Measurements from ENCODE around the gene INHBB.

Gene INHBB

GRCh38 chr2:120321721-120322284 is 24.1 kb upstream of the INHBB start:
- H3K4me3 Mint-ChIP-seq = no peak overlapping the region
- DNase-seq (no peak), ATAC-seq (no peak)
- no peaks in the 10 kb centered on the region for H3K27me3 Mint-ChIP-seq
- H3K4me1 Mint-ChIP-seq = peaks cover 8% of the 10 kb centered on the region
- H3K27ac Mint-ChIP-seq = peak overlapping the region in 1 of 2 donors; percentile 75
- no peaks in the 10 kb centered on the region for H3K9me3 Mint-ChIP-seq

DNA sequence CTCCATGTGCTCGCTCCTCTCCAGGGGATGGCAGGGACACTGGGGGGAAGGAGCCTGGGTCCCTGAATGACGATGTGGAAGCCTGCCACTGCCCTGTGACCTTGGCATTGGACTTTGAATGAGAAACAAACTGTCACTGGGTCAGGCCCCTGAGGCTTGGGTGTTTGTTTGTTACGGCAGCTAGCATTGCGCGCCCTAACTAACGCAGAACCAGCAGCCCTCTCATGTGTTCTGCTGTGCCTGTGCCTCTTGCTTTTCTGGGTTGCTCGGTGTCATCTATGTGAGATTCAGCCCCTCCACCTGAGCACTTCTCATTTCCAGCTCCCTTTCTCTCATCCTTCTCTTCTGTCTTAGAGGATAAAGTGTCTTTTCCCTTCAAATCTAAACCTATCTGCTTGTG is 23.6 kb upstream of the INHBB start:
- Mint-ChIP-seq H3K27me3 (no peaks in the 10 kb centered on the region), H3K9me3 (no peaks in the 10 kb centered on the region), H3K27ac (peak overlapping the region in 1 of 2 donors; percentile 60), H3K4me1 (peaks cover 8% of the 10 kb centered on the region), H3K4me3 (no peak overlapping the region)
- DNase-seq = no peak
- ATAC-seq = no peak

- Mint-ChIP-seq H3K9me3 (no peaks in the 10 kb centered on the region), H3K27ac (no peak overlapping the region), H3K27me3 (no peaks in the 10 kb centered on the region), H3K4me3 (no peak overlapping the region), H3K4me1 (peaks cover 8% of the 10 kb centered on the region)
- no peak for ATAC-seq
- DNase-seq = no peak
Measured at GRCh38 chr2:120323214-120323613, 22.7 kb upstream of the INHBB start.

- Mint-ChIP-seq H3K4me1 (peaks cover 8% of the 10 kb centered on the region), H3K9me3 (no peaks in the 10 kb centered on the region), H3K27me3 (no peaks in the 10 kb centered on the region), H3K4me3 (no peak overlapping the region), H3K27ac (no peak overlapping the region)
- DNase-seq (no peak), ATAC-seq (no peak)
Measured at GRCh38 chr2:120323807-120324399, 22.0 kb upstream of the INHBB start.

DNA sequence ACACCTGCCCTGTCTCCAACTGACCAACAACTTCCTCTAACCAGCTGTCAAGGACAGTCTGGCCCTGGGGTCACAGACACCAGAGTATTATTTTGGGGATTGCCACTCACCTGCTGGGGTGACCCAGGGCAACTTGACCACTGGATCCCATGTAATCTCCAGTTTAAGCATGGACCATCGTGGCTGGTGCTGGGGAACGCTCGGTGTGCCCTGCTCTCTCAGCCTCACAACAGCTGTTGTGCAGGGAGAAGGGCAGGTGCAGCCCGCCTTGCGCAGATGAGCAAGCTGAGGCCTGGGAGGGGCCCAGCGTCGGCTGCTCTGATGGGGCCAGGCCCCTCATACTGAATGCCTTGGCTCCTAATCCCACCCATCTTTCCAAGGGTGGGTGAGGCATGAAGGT is 21.0 kb upstream of the INHBB start:
- Mint-ChIP-seq H3K4me1 (peaks cover 8% of the 10 kb centered on the region), H3K9me3 (no peaks in the 10 kb centered on the region), H3K27ac (no peak overlapping the region), H3K4me3 (no peak overlapping the region), H3K27me3 (peaks cover 3% of the 10 kb centered on the region)
- ATAC-seq (no peak), DNase-seq (no peak)

DNA sequence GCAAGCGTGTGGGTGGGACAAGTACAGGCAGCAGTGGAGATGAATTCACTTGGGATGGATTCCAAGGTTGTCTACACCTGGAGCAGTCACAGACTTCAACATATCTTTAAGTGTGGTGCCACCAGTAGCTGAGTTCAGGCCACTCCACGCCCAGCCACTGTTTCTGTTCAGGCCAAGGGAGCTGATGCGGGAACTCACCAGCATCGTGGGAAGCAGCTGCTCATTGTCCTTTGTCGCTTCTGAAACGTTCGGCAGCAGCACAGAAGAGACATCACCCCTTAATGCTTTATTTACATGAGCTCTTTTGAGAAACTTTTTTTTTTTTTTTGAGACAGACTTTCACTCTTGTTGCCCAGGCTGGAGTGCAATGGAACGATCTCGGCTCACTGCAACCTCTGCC is 19.9 kb upstream of the INHBB start:
- DNase-seq = no peak
- Mint-ChIP-seq H3K27ac (no peak overlapping the region), H3K9me3 (no peaks in the 10 kb centered on the region), H3K4me3 (no peak overlapping the region), H3K27me3 (peaks cover 12% of the 10 kb centered on the region), H3K4me1 (peaks cover 8% of the 10 kb centered on the region)
- ATAC-seq = no peak

GRCh38 chr2:120330946-120331822 is 14.8 kb upstream of the INHBB start:
- Mint-ChIP-seq H3K4me1 (no peaks in the 10 kb centered on the region), H3K4me3 (no peak overlapping the region), H3K27me3 (peaks cover 36% of the 10 kb centered on the region), H3K27ac (no peak overlapping the region), H3K9me3 (peaks cover 0 to 6% of the 10 kb centered on the region in 2 donors)
- no peak for ATAC-seq
- DNase-seq = no peak

GRCh38 chr2:120331903-120332302 is 14.0 kb upstream of the INHBB start:
- Mint-ChIP-seq H3K27ac (no peak overlapping the region), H3K27me3 (peaks cover 44% of the 10 kb centered on the region), H3K9me3 (peaks cover 0 to 6% of the 10 kb centered on the region in 2 donors), H3K4me1 (no peaks in the 10 kb centered on the region), H3K4me3 (no peak overlapping the region)
- DNase-seq (no peak), ATAC-seq (no peak)

- Mint-ChIP-seq H3K9me3 (peaks cover 0 to 6% of the 10 kb centered on the region in 2 donors), H3K4me3 (no peak overlapping the region), H3K4me1 (no peaks in the 10 kb centered on the region), H3K27ac (no peak overlapping the region), H3K27me3 (peaks cover 48% of the 10 kb centered on the region)
- DNase-seq = no peak
- no peak for ATAC-seq
Measured at GRCh38 chr2:120332384-120332783, 13.6 kb upstream of the INHBB start.

DNA sequence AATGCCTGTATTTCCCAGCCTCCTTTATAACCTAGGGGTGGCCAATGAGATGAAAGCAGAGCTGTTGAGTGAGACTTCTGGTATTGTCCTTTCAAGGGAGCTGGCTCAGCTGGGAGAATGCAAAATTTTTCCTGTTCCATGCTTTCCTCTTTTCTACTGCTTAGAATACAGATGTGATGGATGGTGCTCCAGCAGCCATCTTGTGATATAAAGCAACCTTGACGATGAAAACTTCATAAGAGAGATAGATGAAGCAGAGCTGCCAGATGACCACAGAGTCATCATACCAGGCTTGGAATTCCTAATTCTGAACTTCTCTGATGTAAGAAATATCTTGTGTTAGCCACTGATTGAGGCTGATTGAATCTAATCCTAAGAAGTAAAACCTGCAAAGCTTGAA is 11.9 kb upstream of the INHBB start:
- Mint-ChIP-seq H3K4me1 (no peaks in the 10 kb centered on the region), H3K4me3 (no peak overlapping the region), H3K9me3 (peaks cover 0 to 6% of the 10 kb centered on the region in 2 donors), H3K27me3 (peaks cover 62% of the 10 kb centered on the region), H3K27ac (no peak overlapping the region)
- ATAC-seq = no peak
- no peak for DNase-seq

- no peak for DNase-seq
- H3K27ac Mint-ChIP-seq = peak overlapping the region in 1 of 2 donors; percentile 12
- no peak for ATAC-seq
- peaks cover 70% of the 10 kb centered on the region for H3K27me3 Mint-ChIP-seq
- no peak overlapping the region for H3K4me3 Mint-ChIP-seq
- peaks cover 0 to 6% of the 10 kb centered on the region in 2 donors for H3K9me3 Mint-ChIP-seq
- no peaks in the 10 kb centered on the region for H3K4me1 Mint-ChIP-seq
Measured at GRCh38 chr2:120336749-120337148, 9.2 kb upstream of the INHBB start.

- ATAC-seq (no peak), DNase-seq (no peak)
- Mint-ChIP-seq H3K27ac (no peak overlapping the region), H3K9me3 (peaks cover 0 to 6% of the 10 kb centered on the region in 2 donors), H3K4me3 (no peak overlapping the region), H3K4me1 (peaks cover 5% of the 10 kb centered on the region), H3K27me3 (peaks cover 74% of the 10 kb centered on the region)
Measured at GRCh38 chr2:120338015-120338414, 7.9 kb upstream of the INHBB start.

- DNase-seq (no peak), ATAC-seq (no peak)
- H3K27ac Mint-ChIP-seq = no peak overlapping the region
- H3K27me3 Mint-ChIP-seq = peaks cover 66% of the 10 kb centered on the region
- no peaks in the 10 kb centered on the region for H3K9me3 Mint-ChIP-seq
- H3K4me3 Mint-ChIP-seq = no peak overlapping the region
- H3K4me1 Mint-ChIP-seq = peaks cover 18% of the 10 kb centered on the region
Measured at GRCh38 chr2:120341977-120342376, 4.0 kb upstream of the INHBB start.

DNA sequence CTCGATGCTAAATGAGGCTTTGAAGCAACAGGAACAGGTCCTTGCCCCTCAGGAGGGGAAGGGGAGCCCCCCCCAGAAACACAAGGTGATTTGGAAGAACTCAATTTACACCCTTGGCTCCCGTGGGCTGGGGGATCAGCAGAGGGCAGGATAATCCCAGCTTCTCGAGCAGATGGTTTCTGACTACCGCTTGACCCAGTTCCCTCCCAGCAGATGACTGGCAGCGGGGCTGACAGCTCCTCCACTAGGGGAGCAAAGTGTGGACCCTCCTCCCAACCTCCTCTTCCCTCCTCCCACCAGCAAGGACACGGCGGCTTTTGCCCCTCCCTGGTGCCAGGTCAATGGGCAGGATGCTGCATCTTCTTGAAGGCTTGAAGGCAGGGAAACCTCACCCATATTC is 3.5 kb upstream of the INHBB start:
- no peak overlapping the region for H3K4me3 Mint-ChIP-seq
- no peak for DNase-seq
- H3K27me3 Mint-ChIP-seq = peaks cover 66% of the 10 kb centered on the region
- peaks cover 23% of the 10 kb centered on the region for H3K4me1 Mint-ChIP-seq
- no peaks in the 10 kb centered on the region for H3K9me3 Mint-ChIP-seq
- no peak overlapping the region for H3K27ac Mint-ChIP-seq
- ATAC-seq = no peak

- peaks cover 29% of the 10 kb centered on the region for H3K4me1 Mint-ChIP-seq
- peaks cover 66% of the 10 kb centered on the region for H3K27me3 Mint-ChIP-seq
- no peak overlapping the region for H3K27ac Mint-ChIP-seq
- DNase-seq (no peak), ATAC-seq (no peak)
- no peaks in the 10 kb centered on the region for H3K9me3 Mint-ChIP-seq
- peak overlapping the region; percentile 30 to 47 for H3K4me3 Mint-ChIP-seq
Measured at GRCh38 chr2:120343100-120343432, 2.9 kb upstream of the INHBB start.

DNA sequence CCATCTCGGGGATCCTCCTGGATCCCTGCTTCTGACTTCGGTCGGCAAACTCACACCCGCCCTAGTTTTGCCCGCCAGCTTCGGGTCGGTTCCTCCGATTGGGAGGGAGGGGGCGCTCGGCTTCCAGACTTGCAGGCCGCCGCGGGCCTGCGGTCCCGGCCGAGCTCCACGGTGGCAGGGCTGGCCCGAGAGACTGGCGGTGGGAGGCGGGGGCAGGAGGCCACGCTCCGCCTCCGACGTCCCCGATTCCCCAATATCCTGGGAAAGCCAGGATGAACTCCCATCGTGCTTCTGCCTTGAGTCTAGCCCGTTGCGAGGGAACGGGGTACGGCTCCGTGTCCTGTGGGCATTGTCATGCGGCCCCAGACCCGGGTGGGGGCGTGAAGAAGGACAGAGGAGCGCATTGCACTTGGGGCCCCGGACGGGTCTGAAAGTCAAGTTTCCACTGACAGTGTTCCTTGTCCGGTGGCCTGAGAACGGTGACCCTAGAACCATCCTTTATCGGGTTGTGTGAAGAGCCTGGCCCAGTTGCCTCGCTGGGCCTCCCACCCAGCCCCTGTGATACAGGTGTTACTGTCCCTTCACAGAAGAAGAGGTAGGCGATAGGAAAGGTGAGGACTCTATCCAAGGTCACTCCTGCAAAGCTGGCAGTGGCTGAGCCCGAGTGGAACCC is 2.4 kb upstream of the INHBB start:
- peak; percentile 60 to 70 for DNase-seq

More for the DNA sequence above, 2.4 kb upstream of the INHBB start:
- peaks cover 66% of the 10 kb centered on the region for H3K27me3 Mint-ChIP-seq
- peaks cover 29% of the 10 kb centered on the region for H3K4me1 Mint-ChIP-seq
- H3K27ac Mint-ChIP-seq = no peak overlapping the region
- peak overlapping the region; percentile 30 to 47 for H3K4me3 Mint-ChIP-seq
- H3K9me3 Mint-ChIP-seq = no peaks in the 10 kb centered on the region
- ATAC-seq = peak; percentile 65
